NCI-H748 (cell line): Measurements from ENCODE around the gene TENM4.

ENCODE experiments used
- DNase-seq: peaks from one replicate; lab custom pipeline; 2025; ENCODE audit not compliant: unreplicated experiment; lab: John Stamatoyannopoulos, UW

Gene TENM4

DNA sequence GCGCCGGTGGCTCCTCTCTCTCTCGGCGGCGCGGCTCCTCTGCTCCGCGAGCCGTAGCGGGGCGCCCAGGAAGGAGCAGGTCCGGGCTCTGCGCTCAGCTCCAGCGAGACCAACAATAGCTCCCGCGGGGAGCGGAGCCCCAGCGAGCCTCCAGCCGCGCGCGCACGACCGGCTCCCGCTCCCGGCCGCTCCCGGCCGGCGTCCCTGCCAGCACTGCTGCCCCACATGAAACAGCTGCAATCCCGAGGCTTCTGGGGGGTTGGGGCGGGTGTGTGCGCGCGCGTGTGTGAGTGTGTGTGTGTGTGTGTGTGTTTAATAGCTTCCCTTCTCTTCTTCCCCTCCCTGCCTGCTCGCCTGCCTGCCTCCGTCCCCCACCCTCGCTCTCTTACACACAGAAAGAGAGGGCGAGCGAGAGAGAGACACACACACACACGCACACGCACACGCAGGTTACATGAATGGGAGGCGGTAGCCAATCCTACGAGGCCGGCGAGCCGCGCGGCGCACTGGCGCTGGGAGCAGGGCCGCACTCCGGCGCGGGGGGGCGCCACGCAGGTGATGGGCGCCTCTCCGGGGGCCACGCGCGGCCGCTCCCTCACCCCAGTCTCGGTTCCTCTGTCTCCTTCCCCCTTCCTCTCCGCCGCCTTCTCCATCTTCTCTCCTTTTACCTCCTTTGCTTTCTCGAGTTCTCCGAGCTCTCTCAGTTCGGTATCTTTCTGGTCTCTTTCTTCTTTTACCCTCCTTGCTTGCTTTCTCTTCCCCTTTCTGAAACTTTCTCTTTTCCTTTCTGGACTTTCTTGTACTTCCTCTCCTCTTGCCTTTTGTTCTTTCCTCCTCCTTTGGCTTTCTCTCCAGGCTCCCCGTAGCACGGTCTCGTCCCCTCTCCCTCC lies at the start of gene TENM4:
TSS of gene TENM4 (minus strand) at position 460 of the 890 bp plus-strand sequence. CDS start 371,086 bp downstream, outside the sequence.
- peak; percentile 85 for DNase-seq

DNA sequence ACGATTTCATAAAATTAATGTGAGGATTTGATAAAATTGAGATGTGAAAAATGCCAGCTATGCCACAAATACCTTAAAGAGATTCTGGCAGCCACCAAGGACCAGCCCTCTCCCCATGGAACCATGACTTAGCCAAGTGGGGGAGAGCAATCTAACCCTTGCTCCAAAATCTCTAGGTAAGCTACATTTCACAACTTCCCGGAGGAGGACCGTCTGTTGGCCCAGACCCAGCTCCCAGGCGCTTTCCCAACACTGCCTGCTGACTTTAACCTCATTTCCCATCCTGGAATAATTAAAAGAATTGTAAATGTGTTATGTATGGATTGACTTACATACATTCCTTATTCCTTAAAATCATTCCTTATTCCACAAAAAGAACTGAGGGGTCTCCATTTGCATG lies 47.5 kb upstream of the TENM4 start:
- no peak for DNase-seq

- no peak for DNase-seq
Observed at GRCh38 chr11:79487412-79487811, 46.6 kb upstream of the TENM4 start.

DNA sequence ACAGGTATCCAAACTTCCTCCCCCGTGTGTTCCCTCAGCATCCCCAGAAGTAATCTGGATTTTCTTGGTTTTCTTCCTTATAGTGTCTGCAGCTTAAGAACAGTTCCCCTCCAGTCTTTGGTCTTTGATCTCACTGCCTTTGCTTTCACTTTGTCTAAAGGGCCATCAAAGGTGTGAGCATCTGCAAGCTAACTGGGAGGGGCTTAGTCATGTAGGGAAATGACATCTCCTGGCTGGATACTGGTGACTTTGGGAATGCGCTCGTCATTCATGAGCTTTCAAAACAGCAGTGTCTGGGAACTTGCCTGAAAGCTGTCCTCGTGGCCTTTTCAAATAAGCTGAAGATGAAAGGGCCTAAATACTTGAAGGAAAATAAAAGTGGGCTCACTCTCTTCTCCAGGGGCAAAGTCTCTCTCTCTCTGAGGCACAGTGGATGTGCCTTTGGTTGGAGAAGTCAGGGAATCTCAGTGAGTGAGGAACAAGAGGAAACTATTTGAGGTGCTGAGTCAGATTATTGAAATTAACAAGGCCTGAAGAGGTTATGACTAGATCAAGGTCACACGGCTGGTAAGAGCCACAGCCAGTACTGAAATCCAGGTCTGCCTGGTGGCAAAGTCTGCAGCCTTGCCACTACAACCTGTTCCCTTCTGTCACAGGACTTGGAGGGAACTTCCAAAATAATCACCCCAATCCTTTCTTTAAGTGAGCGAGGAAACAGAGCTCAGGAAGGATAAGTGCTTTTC lies 45.6 kb upstream of the TENM4 start:
- no peak for DNase-seq

GRCh38 chr11:79485694-79486093 lies 44.9 kb upstream of the TENM4 start:
- DNase-seq = no peak

GRCh38 chr11:79484872-79485271 lies 44.0 kb upstream of the TENM4 start:
- no peak for DNase-seq

GRCh38 chr11:79482800-79483199 lies 42.0 kb upstream of the TENM4 start:
- no peak for DNase-seq

DNA sequence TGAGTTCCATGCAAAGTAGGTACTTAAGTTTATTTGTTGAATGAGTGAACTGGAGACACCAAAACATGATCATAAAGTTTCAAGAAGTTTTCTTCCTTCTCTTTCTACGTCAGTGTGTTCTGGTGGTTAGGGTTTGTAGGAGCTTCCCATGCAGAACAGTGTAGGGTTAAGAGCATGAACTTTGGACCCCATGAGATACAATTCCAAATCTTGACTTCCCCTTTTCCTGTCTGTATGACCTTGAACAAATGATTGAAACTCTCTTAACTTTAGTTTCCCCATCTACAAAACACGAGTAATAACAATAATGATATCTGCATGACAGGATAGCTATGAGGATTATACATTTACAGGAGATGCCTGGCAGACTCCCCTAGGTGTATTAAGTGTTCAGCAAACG lies 41.0 kb upstream of the TENM4 start:
- DNase-seq = no peak

GRCh38 chr11:79480864-79481263 lies 40.0 kb upstream of the TENM4 start:
- no peak for DNase-seq

GRCh38 chr11:79472819-79473529 lies 32.1 kb upstream of the TENM4 start:
- no peak for DNase-seq

GRCh38 chr11:79471071-79471844 lies 30.4 kb upstream of the TENM4 start:
- peak; percentile 12 for DNase-seq

- no peak for DNase-seq
Observed at GRCh38 chr11:79470161-79470560, 29.3 kb upstream of the TENM4 start.

GRCh38 chr11:79467761-79468160 lies 26.9 kb upstream of the TENM4 start:
- no peak for DNase-seq

DNA sequence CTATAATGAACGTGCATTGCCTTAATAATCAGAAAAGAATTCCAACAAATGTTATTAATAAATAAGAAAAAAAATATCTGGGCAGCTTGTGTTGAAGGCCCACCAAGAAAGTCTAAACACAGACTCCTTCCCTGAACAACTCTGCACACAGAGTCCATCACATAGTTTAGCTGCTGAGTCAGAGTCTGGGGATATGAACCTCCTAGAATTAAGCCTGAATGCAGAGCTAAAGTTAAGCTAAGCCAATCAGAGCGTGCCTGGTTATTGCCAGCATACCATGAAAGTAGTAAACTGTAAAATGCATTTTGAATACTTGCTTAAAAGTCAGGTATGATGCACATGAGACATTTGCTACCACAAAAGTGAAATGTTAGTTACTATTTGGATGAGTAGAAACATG lies 25.6 kb upstream of the TENM4 start:
- no peak for DNase-seq

GRCh38 chr11:79465160-79465559 lies 24.3 kb upstream of the TENM4 start:
- no peak for DNase-seq

DNA sequence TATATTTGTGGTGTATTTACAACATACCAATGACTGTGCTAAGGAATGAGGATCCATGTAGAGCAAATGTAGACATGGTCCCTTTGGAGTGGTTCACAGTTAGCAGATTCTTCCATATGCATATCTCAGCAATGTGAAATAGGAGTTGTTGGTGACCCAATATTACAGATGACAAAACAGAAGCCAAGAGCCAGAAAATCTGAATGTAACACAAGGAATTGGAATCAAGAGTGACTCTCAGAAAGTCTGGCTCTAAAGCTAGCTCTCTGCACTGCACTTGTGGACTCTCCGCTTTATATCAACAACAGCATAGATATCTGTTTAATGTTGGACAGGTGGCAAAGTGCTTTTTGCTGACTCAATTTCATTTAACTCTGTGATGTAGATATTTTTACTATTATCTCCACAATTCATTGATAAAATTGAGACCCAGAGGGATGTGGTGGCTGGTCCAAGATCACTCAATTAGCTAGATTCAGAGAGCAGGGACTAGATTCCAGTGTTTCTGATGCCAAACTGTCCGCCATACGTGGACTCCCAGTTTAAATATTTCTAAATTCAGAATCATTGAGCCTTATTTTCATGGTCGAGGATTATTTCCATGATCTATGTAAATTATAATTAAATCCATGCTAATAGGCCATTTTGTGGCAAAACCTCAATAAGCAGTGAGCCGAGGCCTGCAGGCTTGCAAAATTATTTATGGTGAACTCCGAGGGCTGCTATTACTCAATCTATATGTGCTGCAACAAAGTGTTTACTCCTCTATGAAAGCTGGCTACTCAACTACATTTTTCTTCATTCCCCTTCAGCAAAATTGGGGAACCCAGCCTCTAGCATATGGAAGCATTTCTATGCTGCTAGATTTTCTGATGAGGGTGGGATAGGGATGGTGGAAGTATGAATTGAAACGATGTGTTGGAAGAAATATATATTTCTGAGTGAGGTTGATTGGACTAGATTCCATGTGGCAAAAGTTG lies 21.1 kb upstream of the TENM4 start:
- no peak for DNase-seq

GRCh38 chr11:79461144-79461543 lies 20.3 kb upstream of the TENM4 start:
- DNase-seq = peak; percentile 19

GRCh38 chr11:79458709-79459108 lies 17.9 kb upstream of the TENM4 start:
- DNase-seq = no peak

DNA sequence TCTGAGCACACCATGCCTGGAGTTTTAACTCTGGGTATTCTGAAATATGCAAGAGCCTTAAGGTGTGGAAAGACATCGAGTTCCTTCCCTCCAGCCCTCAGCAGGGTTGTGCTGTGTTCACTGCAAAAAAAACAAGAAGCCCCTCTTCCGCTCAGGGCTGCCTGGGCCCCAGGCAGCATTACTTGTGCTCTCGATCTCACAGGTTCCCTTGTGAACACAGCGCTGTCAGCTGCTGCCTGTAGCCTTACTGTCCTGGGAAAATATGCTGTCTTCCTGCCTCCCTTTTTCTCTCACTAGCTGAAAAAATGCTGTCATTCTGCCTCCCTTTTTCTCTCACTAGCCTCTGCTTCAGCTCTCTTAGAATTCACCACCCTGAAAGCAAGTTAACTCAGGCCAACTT lies 15.7 kb upstream of the TENM4 start:
- DNase-seq = no peak

DNA sequence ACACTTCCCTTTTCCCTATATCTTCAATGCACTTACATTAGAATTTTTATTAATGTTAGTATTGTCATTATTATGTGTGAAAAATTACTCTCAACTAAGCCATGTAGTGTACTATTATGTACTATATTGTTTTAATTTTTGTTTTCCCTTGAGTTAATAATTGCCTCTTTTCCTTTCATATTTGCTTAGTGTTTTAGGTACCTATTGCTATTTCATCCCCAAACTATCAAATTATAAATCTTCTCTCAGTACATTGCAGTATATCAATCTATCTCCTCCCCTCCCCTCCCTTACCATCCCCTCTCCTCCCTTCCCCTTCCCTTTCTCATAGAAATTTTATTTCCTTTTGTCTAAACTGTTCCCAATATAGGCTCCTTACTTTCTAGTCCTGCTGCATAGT lies 12.8 kb upstream of the TENM4 start:
- DNase-seq = no peak
